ENCODE data around the gene CARNS1.
A peak's percentile ranks its signal among the peaks of the same experiment; 100 is the strongest.
"Not testable (repeated sequence)": the region's sequence is repeated elsewhere in the genome, so short reads cannot be mapped to it uniquely, and the experiment has no call there.

The CARNS1 gene

DNA sequence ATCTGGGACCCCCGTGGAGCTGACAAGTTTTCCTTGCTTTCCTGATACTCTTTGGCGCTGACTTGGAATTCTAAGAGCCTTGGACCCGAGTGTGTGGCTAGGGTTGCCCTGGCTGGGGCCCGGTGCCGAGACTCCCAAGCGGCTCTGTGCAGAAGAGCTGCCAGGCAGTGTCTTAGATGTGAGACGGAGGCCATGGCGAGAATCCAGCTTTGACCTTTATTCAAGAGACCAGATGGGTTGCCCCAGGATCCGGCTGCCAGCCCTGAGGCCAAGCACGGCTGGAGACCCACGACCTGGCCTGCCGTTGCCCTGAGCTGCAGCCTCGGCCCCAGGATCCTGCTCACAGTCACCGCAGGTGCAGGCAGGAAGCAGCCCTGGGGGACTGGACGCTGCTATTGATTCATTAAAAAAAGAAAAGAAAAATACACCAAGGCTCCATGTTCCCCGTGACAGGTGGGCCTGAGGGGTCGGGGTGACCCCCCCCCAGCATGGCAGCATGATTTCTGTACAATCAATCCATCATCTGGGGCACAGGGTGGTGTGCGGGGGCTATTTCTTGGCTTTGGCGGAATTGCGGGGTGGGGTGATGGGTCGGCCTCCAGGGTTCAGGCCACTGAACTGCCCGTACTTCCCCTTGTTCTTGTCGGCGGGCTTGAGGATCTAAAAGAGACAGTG is 17.4 kb upstream of the CARNS1 start:
- DNase-seq = no peak

DNA sequence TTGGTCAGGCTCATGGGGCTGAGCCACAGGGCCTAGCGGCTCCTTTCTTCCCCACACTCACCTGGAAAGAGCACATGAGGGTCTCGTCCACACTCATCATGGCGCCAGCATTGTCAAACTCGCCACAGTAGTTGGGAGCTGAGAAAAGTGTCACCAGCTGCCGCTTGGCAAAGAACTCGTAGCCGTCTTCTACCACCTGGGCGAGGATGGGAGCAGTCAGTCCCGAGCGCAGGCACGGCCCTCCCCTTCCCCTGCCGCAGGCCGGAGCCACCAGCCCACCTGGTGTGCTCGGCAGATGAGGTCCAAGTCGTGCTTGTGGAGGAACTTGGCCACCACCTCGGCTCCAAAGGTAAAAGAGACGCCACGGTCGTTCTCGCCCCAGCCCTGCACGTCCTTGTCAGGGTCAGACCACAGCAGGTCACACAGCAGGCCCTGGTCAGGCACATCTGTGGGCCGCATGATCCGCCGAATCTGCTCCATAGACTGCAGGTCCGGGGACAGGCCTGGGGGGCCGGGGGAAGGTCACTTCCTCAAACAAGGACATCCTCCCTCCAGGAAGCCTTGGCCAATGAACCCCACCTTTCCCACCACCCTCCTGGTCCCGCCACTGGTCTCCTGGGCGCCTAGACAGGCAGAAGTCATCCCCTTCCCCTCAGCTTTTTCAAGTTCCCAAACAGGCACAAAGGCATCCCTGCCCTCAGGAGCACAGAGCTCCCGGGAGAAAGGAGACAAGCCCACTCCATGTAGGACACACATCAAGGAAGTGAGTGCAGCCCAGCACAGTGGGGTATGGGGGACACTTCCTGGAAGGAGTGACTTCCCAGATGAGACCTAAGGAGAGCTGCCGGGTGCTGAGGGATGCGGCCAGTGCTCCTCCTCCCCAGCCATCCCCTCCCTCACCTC is 16.6 kb upstream of the CARNS1 start:
- DNase-seq = no peak

- DNase-seq = no peak
These were observed 15.1 kb upstream of the CARNS1 start for GRCh38 chr11:67400251-67400941.

DNA sequence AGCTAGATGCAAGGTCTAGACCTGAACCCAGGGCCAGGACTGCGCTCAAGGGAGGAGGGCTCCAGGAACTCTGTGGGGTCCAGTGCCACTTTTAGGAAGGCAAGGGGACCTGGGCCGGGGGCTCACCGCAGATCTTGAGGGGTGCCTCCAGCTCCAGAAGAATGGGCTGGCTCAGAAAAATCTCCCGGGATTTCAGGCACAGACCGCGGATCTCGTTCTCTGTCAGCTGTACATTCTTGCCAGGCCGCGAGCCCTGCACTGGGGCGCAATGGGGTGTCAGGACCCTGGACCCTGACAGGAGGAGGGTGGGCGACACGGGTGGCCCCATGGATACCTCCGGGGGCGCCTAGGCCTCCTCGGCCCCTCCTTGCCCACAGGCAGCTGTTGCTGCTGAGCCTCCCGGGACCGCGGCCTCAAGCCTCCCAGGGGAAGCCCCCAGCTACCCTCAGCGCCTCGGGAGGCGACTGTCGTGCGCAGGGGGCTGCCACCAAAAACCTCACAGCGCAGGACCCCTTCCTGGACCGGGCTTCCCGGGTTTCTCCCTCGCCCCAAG is 14.5 kb upstream of the CARNS1 start:
- no peak for DNase-seq

DNA sequence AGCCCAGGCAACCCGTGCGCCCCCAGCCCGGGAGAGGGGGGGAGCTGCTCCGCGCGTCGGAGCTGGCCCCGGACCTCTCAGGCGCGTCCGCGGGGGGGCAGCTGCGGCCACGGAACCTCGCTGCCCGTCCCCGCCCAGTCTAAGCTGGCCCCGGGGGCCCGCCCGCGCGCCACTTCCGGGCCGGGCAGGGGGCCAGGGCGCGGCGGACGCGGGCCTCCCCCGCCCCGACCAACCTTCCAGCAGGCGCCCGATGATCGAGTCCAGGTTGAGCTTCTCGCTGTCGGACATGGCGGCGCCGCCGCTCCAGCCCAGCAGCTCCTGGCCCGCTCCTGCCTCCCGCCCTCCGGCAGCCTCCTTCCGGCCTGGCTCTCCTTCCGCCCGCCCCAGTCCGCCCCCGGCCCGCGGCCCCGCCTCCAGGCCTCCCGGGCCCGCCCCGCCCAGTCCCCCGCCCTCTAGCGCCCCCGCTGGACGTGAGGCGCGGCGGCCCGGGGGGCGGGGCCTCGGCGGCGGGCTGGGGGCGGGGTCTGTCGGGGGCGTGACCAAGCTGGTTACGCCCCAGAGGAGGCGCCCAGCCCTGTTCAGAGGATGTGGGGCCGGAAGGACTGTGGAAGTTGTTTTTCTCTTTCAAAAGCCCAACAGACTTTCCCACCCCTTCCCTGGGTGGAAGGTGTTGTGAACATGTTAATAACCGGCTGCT is 13.8 kb upstream of the CARNS1 start, which contains the start of gene PPP1CA:
Gene PPP1CA (minus strand): TSS at position 364 of the 697 bp plus-strand sequence. CDS start 76 bp downstream, at position 288.
- peak; percentile 90 for DNase-seq

- not testable (repeated sequence) for DNase-seq
These were observed 13.2 kb upstream of the CARNS1 start for GRCh38 chr11:67402192-67402839.

DNA sequence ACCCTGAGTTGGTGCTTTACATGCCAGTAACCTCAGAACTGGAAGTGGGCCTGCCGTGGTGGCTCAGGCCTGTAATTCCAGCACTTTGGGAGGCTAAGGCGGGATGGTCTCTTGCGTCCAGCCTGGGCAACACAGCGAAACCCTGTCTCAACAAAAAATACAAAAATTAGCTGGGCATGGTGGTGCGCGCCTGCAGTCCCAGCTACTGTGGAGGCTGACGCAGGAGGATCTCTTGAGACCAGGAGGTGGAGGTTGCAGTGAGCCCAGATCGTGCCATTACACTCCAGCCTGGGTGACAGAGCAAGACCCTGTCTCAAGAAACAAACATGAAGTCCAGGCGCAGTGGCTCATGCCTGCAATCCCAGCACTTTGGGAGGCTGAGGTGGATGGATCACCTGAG is 12.4 kb upstream of the CARNS1 start:
- DNase-seq = not testable (repeated sequence)

DNA sequence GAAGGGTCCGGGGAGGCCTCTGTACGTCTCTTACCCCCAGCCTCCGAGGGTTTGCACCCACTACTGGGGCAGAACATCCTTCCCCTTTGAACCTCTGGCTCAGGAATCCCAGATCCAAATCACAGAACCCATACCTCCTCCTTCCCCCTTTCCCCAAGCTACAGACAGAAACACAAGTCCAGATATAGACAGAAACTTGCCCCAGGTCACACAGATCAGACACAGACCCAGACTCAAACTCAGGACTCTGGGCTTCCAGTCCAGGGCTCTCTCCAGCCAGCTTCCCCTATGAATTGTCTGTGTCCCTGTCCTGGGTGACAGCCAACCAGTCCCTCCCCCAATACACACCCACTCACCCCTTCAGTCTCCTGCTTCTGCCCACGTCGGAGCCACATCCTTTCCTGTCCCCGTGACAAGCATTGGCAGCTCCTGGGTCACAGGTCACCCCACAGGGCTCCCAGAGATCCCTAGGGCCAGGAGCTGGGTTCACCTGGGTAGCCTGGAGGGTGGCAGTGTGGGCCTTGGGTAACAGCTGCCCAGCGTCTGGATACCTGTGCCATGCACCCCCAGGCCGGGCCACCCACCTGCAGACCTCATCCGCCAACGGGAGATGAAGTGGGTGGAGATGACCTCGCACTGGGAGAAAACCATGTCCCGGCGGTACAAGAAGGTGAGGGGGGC is 10.8 kb upstream of the CARNS1 start:
- DNase-seq = peak; percentile 66

DNA sequence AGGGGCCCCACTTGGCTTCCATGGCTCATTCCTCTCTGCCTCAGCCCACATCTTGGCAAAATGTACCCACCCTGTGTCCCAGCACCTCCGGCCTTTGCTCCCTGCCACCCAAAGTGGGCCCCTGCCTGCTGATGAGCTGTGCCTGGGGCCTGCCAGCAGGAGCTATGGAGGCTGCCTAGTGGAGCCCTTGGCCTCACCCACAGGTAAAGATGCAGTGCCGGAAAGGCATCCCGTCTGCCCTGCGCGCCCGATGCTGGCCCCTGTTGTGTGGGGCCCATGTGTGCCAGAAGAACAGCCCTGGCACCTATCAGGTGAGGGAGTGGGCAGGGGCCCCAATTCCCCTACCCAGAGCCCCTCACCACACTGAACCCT is 10.3 kb upstream of the CARNS1 start:
- DNase-seq = no peak

- no peak for DNase-seq
These were observed 9.7 kb upstream of the CARNS1 start for GRCh38 chr11:67405688-67406339.

- no peak for DNase-seq
These were observed 9.0 kb upstream of the CARNS1 start for GRCh38 chr11:67406420-67406968.

DNA sequence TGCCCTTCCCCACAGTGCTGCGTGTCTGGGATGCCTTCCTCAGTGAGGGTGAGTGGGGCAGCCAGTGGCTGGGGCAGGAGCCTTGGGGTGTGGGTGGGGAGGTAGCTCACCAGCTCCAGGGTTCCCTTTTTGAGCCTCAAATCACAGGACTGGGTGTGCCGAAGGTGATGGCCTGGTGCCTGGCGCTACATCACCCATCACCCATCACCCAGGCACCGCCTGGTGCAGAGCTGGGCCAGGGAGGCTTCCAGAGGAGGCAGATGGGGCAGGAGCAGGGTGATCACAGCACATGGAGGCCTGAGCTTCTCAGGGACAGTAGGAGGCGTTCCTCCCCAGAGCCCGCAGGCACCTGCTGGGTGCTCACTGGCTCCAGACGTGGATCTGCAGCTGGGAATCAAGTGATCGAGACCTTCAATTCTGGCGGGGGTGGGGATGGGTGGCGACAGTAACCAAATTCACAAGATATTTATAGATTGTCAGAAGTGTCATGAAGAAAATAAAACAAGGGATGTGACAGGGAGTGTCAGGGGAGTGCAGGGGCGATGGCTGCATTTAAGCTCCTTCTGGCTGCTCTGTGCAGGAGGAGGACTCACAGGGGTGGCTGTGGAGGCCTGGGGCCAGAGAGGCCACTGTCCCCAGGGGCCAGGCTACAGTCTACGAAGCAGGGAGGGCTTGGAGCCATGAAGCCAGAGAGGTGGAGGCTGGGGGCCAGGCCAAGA is 8.3 kb upstream of the CARNS1 start:
- peak; percentile 42 for DNase-seq

DNA sequence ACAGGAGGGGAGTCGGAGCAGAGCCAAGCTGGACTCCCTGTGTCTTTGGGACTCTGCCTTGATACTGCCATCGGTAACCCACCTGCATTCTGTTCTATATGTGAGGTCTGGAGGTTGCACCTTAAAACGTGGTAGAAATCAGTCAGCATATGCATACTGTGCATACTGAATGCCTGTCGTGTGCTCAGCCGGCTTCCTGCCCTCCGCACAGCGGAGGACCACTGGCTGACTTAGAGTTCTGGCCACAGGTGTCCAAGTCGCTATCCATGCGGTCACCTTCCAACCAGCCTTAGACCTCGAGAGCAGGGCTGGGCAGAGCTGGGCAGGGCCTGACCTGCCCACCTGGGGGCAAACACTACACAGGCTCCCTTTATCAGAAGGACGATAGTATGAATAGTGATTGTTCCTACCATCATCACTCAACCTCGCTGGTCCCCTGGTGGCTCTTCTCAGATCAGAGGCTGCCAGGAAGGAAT is 7.8 kb upstream of the CARNS1 start:
- no peak for DNase-seq

GRCh38 chr11:67408437-67409200 is 6.9 kb upstream of the CARNS1 start:
- DNase-seq = no peak

DNA sequence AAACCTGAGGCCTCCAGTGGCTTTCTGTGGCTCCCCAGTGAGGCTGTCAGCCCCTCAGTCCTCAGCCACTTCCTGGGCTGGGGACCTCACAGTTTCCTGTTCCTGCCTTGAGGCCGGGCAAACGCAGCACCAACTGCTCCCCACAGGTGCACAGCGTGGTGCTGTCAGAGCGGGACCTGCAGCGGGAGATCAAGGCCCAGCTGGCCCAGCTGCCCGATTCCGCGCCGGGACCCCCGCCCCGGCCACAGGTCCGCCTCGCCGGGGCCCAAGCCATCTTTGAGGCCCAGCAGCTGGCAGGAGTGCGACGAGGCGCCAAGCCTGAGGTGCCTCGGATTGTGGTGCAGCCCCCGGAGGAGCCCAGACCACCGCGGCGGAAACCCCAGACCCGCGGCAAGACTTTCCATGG is 6.2 kb upstream of the CARNS1 start:
- DNase-seq = peak; percentile 84

DNA sequence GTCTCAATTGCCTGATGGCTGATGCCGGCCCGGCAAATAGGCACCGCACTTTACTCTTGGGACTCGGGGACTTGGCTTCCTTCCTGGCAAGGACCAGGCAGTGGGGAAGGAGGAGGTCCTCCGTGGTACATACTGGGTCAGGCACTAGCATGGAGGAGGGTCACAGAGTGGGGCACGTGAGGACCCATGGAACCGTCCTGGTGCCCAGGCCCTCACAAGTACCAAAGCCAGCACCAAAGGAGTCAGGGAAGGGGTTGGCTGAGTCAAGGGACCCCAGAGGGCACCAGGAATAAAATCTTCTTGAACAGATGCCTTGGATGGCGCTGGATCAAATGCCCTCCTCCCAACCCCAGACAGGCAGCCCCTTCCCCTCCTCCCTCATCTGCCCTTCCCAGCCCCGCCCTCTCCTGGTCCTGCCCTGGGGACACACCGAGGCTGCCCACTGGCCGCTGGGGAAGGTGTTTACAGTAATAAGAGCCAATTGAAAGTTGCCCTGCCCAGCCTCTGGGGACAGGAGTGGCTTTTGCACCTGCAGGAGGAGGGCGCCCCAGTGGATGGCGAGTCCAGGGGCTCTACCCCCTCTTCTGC is 5.6 kb upstream of the CARNS1 start:
- DNase-seq = no peak

GRCh38 chr11:67410369-67410831 is 5.1 kb upstream of the CARNS1 start:
- no peak for DNase-seq
